GM19043 (cell line): Measurements from ENCODE around the gene UBL3.

Source experiments
- ATAC-seq: cut with Tn5 transposase; IDR thresholded peaks from one replicate; pipeline ENCODE4 v1.9.1; 2021; ENCODE audit warnings: low read depth; ENCODE audit not compliant: unreplicated experiment

The UBL3 gene

DNA sequence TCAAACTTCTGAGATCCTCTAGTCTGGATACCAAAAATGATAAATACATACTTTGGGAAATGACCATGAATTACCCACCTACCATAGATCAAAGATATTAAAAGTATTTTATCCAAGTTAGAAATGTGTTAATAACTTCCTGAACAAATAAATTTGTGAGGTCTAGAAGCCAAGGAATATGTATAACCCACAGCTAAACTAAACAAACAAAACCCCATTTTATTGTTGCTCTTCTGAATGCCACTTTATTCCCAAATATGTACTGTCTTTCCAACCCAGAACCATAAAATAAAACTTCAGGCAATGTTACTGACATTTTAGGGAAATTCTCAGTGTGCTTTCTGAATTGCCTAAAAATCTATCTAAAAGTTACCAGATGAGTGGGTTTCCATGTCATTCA lies 35.1 kb downstream of the UBL3 start:
- ATAC-seq, result no peak

DNA sequence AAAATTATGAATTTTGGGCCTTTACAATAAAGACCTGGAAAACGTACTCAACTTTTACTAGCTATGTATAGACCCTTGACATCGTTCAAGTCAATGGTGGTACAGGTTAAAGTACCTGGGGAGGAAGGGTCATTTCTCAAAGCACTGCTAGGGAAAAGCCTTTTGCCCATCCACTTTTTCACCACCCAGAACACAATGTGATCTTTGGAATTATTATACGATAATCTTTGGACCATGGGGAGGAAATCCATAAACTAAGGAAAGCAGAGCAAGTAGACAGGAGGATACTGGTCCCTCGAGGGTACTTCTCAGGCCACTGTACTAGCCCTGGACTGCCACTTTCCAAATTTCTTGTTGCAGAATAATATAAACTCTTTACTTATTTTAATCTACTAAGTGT lies 39.5 kb downstream of the UBL3 start:
- ATAC-seq, result no peak

DNA sequence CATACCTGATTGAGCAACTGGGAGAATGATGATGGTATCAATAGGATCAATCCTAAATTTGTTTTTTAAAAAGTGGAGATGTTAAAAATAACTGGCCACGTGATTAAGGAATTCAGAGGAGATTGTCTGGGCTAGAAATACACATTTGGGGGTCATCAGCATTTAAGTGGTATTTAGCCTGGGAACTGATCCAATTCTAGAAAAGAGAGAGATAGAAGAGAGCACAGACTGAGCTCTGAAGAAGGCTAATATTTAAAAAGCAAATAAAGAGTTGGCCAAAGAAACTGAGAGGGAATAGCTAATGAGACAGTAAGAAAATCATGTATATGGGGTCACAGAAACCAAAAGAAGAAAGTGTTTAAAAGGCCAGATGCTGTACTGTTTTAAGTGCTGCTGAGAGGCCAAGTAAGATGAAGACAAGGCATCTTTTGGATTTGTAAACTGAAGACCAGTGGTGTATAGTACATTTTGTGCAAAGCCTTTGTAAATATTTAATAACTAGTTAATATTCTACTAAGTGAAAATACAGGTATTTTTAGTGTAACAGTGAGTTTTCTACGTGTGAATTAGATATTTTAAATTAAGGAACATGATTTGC lies 40.2 kb downstream of the UBL3 start:
- ATAC-seq, result peak; percentile 56

DNA sequence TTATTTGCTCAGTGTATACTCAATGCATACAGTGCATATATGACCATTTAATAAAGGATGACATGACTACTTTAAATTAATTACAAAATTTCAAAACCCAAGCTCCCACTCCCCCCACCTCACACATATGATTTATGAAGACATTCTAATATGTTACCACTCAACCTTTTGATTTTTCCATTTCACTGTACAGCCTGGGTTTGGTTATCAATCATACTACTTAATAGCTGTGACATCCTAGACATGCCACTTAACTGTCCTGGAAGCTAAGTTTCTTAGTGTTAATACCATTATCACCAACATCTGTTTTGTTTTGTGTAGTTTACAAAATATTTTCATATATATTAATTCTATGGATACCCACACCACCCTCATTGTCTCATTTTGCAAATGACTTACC lies 42.2 kb downstream of the UBL3 start:
- no peak for ATAC-seq

DNA sequence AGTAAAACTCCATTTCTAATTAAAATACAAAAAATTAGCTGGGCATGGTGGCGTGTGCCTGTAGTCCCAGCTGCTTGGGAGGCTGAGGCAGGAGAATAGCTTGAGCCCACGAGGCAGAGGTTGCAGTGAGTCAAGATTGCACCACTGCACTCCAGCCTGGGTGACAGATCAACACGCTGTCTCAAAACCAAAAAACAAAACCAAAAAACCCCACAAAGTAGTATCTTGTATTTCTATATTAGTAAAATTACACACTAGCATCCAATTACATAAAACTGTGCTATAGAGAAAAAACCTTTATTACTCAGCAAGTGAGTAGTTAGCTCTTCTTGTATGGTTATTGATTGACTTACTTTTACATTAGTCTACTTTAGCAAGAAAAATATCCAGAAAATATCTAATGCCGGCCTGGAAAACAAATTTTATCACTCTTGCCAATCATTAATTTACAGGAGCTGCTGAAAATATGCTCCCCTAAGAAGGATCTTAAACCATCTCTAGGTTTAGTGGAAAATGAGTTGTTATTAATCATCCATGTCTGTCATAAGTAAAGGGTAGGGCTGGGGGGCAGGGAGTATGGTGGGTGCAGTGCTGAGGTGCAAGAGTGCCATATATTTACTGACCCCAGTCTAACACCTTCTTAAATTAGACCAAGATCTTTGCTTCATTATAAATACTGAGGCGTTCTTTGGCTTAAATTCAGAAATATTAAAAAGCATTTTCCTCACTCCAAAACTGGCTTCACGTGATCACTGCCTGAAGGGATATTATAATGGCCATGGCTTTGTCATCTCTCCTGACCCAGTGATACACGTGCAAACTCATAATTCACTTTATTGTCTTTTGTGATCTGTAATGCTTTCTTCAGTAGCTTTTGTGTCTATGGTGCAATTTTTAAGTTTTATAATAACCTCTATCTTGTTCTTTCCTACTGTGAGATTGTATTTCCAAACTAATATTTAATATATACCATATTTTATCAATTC lies 44.1 kb downstream of the UBL3 start:
- no peak for ATAC-seq

DNA sequence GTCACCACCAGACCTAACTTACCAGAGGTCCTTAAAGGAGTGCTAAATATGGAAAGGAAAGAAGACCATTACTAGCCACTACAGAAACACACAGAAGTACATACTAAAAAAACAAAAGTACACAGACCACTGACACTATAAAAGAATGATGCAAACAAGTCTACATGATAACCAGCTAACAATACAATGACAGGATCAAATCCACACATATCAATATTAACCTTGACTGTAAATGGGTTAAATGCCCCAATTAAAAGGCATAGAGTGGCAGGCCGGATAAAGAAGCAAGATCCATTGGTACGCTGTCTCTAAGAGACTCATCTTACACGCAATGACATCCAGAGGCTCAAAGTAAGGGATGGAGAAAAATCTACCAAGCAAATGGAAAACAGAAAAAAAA lies 47.2 kb downstream of the UBL3 start:
- ATAC-seq, result no peak

DNA sequence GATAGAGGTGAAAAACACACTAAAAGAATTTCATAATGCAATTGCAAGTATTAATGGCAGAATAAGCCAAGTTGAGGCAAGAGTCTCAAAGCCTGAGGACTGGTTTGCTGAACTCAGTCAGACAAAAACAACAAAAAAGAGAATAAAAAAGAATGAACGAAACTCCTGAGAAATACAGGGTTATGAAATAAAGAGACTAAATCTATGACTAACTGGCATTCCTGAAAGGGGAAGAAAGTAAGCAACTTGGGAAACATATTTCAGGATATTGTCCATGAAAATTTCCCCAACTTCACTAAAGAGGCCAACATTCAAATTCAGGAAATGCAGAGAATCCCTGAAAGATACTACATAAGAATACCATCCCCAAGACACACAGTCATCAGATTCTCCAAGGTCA lies 47.8 kb downstream of the UBL3 start:
- no peak for ATAC-seq

DNA sequence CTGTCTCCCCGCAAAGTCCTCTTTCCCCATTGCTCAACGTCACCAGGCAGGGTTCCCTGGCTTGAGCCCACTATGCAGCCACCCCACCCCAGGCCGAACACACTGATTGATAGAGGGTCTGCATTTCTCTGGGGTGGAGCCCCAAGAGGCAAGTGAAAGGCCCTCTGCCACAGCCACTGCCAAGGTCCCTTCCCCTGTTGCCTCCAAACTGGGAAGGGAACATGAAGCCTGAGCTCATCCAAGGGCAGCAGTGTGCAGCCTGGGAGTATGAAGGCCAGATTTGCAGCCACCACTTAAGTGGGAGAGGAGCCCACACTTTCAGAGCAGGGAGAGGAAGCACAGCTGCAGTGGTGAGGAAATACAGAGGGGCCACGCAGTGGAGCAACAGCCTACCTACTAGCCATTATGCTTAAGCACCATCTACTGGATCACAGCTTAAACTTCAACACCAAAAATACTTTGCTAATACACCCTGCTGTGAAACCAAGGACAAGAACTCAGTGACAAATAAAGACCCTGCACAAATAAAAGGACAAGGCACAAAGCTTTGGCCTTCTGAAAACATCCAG lies 48.6 kb downstream of the UBL3 start:
- no peak for ATAC-seq

DNA sequence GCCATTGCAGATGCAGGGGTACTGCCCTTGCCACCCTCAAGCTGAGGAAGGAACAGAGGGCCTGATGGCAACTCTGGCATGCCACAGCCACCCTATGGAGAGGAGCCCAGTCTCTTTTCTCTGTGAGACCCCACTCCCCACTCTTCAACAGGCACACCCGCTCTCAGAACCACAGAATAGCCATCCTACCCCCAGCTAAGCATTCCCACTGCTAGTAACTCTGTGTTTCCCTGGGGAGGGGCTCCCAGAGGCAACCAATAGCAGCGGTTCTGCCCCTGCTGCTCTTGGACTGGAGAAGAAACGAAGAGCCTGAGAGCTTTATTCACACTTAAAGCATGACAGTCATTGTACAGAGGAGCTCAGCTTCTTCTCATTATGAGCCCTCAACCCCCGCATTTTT lies 49.3 kb downstream of the UBL3 start:
- no peak for ATAC-seq

DNA sequence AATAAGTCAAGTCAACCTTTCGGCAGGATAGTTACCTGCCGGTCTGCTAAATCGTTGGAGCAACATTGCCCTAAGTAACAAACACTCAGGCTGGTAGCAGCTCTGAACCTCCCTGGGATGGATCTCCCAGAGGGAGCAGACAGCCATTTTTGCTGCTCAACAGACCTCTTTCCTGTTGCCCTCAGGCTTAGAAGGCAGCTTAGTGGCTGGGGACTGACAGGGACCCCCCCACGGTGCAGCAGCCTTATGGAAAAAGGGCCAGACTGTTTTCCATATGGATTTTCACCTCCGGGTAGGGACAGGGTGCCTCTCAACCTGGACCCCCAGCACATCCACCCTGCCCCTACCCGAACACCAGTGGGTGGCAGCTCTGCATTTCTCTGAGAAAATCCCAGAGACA lies 49.7 kb downstream of the UBL3 start:
- ATAC-seq, result no peak

DNA sequence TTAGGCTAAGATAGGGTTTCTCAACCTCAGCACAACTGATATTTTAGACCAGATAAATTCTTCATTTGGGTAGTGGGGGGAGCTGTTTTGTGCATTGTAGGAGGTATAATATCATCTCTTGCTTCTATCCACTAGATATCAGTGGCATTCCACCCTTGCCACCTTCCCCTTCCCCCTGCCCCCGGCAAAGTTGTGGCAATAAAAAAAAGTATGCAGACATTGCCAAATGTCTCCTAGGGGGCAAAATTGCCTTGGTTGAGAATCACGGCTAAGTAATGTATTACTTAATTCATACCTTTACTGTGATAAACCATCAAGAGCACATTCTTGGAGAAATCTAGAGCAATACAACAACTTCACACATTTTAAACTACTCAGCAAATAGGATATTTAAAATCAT lies 51.4 kb downstream of the UBL3 start:
- no peak for ATAC-seq

DNA sequence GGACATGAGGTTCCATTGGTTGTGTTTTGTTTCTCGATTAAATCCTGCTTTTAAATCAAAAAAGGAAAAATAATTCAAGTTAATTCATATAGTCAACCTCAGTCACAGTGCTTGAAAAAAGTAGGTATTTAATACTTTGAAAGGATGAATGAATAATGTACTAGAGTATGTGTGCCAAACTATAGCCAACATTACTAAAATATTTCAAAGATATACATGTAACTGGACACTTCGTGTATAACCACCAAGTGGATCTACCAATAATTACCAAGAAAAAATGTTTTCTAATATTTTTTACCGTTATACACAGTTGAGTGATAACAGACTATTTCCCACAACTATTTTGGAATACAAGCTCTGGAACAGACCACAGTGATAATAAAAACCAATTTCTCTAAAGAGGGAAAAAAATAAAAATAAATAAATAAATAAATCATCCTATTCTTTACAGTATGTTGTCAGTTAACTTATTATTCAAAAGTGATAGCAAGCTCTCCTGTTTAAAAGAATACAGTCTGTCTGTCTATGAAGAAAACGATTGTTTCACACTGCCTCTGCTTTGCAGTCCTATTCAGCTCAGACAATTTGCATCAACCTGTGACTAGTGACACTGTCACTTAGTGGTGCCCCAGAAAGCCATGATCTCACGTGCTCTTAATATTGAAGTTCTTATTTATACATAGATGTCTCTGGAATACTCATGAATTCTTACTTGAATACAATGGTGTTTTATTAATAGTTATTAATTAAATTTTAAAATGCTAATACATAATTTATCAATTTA lies 58.2 kb downstream of the UBL3 start:
- ATAC-seq, result no peak

DNA sequence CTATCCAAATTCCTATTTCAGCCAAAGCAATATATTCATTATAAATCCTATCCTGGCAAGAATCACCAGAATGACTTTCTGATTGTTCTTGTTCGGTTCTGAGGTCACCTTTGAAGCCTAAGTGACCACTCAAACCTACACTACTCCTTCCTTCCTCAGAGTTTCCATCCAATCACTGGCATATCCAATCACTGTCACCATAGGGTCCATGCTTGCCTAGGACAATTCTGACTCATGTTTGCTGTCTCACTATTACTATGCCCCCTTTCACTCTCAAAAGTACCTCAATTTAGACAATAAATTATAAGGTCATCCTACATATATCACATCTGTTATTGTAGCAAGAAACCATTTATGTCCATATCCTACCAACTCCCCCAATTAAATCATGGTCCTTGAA lies 58.9 kb downstream of the UBL3 start:
- ATAC-seq, result no peak

DNA sequence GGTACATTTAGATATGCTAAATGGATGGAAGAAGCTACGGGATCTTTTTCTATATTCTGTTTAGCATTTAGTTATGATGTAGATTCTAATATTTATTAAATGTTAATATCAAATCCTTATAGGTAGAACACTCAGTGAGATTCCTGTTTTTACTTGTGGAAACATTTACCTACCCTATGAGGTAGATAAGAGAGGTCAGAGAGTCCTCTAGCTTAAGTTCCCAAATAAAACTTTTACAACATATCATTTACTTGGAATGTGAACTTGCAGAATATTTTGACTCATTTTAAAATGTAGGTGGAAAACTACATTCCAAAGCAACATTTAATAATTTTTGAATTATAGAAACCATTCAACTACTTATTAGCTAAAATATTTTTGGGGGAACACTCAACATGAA lies 63.7 kb downstream of the UBL3 start:
- no peak for ATAC-seq

DNA sequence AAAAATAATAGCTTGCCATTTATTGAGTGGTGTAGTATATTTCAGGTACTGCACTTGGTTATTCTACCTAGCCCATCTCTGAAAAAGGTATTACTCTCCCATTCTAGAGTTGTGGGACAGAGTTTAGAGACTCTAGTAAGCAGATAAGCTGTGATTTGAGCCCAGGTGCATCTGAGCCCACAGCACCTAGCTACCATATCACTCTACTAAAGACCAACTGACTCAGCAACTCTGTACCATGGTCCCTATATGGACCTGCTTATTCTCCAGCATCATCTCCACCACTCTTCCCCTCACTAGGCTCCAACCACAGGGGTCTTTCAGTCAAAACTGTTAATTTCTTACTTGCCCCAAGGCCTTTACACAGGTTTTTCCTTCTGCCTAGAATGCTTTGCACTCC lies 64.4 kb downstream of the UBL3 start:
- ATAC-seq, result no peak

DNA sequence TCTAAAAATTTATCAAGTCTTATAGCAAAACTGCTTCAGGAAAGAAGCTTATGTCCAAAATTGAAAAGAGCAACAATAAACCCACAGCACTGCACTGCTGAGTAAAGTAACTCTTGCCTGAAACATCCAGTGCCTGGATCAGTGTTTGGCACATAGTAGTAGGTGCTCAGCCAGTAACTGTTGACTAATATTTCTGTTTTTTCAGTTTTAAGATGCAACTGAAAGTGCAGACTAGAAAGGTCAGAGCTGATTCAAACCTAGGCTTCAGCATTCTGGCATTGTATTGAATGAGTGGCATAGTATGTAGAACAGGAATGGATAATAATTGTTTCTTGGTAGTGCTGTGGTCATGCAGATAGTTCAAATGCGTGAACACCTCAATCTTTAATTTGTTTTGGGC lies 67.6 kb downstream of the UBL3 start:
- ATAC-seq, result no peak

DNA sequence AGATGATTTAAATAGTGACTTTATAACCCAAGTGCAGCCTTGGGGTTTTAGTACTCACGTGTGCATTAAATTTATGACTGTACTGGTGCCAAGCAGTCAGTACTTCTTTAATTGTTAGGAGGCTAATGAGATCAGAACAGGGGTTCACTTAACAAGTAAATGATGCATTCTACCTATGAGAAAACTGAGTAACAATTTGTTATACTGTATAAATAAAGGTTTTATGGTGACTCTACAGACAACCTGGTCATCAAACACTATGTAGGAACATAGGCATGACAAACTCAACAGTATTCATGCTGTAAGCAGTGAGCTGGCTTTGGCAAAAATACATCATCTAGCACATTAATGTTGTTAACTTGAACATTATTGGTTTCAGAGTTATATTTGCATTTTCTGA lies 75.6 kb downstream of the UBL3 start:
- no peak for ATAC-seq

DNA sequence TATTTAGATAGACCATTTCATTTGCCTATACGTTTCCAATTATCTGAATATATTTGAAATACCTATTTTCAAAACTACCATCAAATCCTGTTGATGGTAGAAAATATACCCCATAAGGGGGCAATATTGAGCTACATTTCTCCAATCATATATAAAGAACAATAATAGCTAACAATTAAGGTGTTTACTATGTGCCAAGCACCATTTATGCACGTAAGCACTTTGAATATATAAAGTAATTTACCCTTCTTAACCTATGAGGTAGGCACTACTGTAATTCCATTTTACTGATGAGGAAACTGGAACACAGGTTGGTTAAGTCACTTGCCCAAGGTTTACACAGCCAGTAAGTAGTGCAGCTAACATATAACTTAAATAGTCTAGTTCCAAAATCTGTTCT lies 79.2 kb downstream of the UBL3 start:
- no peak for ATAC-seq

DNA sequence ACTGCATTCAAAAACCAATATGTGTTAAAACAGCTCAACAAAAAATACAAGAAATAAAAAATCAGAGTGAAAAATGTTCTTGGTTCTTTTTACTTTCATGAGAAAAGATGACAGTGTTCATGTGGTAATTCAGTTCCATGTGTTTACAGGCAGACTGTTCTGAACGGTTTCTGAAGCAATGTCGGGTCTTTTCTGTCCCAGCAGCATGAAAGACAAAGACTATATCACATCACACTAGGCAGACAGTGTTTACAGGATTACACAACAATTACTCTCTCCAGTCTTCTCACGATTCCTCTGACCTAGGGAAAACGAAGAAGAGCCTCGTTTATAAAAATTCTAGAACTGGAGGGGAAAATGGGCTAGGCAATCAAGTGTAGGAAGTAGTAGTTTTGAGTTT lies 83.4 kb downstream of the UBL3 start:
- no peak for ATAC-seq

DNA sequence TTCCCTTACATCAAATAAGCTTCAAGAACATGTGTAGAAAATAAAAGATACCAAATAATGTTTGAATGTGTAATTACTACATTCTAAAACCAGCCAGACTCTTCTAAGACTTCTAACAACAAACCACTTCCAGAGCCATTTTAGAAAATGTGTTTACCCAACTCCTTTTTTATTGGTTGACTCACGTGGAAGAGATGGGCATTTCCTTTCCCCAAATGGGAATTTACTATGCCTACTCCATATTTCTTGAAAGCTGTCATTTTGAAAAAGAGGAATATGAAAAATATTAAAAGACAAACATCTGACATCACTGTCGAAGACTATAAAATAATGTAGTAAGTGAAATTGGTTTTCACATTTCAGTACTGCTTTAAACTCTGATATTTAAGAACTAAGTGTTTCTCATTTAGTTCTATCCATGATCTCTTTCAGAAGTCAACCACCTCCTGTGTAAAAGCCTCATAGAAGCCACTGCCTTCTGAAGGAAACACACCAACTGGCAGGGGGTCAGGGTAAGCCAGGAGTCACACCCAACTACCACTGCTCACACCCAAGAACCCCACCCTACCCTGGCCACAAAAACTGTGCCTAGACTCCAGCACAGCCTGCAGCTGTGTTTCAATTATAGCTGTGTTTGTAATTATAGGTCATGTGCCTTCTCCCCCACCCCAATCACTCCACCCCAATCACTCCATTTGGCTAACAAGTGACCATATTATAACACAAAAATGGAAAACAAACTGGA lies 86.8 kb downstream of the UBL3 start:
- ATAC-seq, result no peak
